Neural progenitor cell (in vitro differentiated cells): Measurements from ENCODE around the gene S100A10.

Experiments
- EZH2phosphoT487 ChIP-seq: fragments of 200-600 bp; sonication (generic); IDR thresholded peaks from 2 replicates; pipeline ENCODE4 v1.6.1; 2017; ENCODE audit warnings: antibody characterized with exemption
- TF ChIP-seq, protein P1 (sequence below): fragments of 200-600 bp; sonication (generic); IDR thresholded peaks from 2 replicates; pipeline ENCODE4 v1.5.1; 2017; ENCODE audit warnings: antibody characterized with exemption, mild to moderate bottlenecking

DNA sequence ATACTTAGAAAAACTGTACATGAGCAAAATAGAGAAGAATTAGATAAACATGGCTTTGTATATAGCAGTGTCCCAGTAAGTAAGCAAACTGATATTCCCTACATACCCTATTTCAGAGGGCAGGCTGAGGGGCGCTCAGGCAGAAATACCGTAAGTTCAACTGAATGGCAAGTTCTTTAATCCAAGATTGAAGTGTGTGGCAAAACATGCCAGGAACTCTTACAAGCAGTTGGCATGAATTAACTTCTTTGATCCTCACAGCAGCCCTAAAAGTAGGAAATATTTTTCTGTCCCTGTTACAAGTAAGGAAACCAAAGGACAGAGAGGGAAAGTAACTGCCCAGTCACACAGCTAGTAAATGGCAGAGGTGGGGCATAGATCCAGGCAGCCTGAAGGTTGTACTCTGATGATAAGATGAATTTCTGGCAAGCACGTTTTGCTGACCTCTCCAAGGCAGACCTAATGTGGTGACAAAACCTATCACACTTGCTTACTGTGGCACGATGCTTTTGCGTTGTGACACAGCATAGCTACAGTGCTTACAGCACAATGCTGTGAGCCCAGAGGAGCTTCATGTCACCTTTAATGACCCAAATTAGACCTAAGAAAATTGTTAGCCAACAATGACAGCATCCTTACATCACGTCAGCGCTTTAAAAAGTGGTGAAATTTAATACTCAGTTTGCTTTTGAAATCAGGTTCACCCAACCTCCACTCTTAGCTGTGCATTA lies 49.4 kb downstream of the S100A10 start:
- TF ChIP-seq, protein P1, sequence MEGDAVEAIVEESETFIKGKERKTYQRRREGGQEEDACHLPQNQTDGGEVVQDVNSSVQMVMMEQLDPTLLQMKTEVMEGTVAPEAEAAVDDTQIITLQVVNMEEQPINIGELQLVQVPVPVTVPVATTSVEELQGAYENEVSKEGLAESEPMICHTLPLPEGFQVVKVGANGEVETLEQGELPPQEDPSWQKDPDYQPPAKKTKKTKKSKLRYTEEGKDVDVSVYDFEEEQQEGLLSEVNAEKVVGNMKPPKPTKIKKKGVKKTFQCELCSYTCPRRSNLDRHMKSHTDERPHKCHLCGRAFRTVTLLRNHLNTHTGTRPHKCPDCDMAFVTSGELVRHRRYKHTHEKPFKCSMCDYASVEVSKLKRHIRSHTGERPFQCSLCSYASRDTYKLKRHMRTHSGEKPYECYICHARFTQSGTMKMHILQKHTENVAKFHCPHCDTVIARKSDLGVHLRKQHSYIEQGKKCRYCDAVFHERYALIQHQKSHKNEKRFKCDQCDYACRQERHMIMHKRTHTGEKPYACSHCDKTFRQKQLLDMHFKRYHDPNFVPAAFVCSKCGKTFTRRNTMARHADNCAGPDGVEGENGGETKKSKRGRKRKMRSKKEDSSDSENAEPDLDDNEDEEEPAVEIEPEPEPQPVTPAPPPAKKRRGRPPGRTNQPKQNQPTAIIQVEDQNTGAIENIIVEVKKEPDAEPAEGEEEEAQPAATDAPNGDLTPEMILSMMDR, result no peak
- TF ChIP-seq EZH2phosphoT487, result no peak
